Activated CD8-positive, alpha-beta memory T cell treated with anti-CD3 and anti-CD28 coated beads for 48 hours (primary cell): Measurements from ENCODE around the gene ZNF300.
A peak's percentile ranks its signal among the peaks of the same experiment; 100 is the strongest.
"Not testable (repeated sequence)": the region's sequence is repeated elsewhere in the genome, so short reads cannot be mapped to it uniquely, and the experiment has no call there.

Experiments
- DNase-seq, 3 experiments: peaks; one replicate each; pipeline ENCODE4 v3.0.0-alpha.2; 2020; ENCODE audit warnings: low read depth in 2 of 3, low spot score in 2 of 3

Gene ZNF300

DNA sequence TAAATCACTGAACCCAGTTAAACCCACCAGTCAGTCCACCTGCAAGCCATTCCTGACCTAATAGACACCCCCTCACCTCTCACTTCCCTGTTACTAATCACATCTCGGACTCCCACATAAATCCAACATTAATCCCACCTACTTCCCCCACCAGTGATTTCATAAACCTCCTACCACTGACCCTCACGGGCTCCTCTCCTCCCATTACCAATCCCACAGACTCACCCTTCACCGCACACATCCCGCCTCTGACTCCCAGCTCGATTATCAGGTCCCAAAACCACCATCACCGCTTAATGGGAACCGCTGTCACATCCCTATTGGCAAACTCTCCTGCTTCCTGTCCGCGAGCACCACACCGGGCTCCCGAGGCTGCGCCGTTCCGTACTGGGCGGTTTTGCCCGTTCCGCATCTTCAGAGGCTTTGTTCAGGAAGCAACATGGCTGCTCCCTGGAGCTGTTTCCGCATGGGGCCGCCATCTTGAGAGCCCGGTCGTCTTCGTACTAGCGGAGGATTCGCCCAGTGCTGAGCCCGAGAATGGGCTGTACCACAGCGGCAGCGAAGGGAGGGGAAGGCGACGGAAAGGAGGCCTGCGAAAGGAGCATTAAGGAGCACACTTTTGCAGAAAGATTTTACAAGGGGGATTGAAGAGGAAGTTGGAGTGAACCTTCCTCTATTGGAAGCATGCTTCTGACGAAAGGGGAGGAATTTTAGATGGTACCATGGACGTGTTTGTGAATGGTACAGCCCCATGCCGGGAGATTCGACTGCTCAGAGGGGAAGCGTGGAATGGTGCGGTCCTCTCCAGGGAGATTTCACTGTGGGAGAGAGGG, at the start of gene ZNF300:
Gene ZNF300, minus strand, starts transcription at position 502 of the 833 bp plus-strand sequence. CDS start 1,825 bp downstream, outside the sequence.
- peak; percentile 7 to 19 (median 11) for DNase-seq

DNA sequence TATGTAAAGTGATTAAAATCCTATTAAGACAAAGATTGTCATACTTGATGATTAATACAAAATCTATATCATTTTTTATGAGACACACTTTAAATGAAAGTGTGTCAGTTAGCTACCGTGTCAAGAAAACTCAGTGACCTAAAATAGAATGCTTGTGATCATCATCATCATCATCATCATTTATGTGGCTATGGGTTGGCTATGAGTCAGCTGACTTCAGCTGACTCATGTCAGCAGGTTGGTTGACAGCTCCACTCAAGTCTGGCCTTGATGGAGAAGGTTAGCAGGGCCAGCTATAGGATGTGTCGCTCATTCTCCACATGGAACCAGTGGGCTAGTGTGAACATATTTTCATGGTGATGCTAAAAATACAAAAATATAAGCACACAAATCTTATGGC, 43.8 kb upstream of the ZNF300 start:
- DNase-seq: no peak

DNA sequence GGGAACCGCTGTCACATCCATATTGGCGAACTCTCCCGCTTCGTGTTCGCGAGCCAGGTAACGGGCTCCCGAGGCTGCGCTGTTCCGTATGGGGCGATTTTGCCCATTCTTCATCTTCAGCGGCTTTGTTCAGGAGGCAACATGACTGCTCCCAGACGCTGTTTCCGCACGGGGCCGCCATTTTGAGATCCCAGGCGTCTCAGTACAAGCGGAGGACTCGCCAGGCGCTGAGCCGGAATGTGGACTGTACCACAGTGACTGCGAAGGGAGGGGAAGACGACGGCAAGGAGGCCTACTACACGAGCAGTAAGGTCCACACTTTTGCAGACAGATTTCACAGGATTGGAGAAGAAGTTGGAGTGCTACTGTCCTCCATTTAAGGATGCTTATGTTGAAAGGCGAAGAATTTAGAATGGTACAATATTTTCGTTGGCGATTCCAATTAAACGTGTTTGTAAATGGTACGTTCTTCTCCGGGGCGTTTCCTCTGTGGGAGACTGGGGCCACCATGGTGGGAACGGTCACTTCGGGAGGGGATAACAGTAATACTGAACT, 41.6 kb upstream of the ZNF300 start:
- DNase-seq: no peak

DNA sequence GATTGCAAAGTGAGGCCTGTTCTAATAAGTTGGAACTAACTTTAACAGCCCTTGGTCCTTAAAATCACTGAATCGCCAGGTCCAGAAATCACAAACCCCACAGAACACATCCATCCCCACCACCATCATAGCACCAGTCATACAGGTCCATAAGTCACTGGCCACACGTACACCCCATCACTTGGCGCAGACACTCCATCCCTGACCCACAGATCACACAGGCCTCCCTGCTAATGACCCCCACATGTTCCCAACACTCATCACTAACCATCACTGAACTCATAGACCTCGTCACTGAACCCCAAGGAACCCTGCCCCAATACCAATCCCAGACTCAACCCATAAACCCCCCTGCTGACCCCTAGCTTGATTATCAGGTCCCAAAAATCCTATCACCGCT, 41.2 kb upstream of the ZNF300 start:
- DNase-seq: no peak

DNA sequence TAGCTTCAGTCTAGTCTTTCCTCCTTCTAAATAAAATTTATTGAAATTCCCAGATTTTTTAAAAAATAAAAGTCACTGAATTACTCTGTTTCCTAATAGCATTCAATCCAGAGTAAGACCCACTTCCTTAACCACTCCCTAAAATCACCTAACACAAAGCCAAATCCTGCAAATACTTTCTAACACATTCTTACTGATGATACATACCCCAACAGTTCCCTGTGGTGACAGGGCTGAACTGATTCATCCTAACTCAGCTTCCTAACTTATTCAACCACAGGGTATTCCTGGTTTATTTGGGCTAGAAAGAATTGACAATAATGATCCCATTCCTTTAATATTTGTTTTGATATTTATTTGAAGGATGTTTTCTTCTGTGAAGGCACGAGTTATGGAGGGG, 40.7 kb upstream of the ZNF300 start:
- no peak for DNase-seq

DNA sequence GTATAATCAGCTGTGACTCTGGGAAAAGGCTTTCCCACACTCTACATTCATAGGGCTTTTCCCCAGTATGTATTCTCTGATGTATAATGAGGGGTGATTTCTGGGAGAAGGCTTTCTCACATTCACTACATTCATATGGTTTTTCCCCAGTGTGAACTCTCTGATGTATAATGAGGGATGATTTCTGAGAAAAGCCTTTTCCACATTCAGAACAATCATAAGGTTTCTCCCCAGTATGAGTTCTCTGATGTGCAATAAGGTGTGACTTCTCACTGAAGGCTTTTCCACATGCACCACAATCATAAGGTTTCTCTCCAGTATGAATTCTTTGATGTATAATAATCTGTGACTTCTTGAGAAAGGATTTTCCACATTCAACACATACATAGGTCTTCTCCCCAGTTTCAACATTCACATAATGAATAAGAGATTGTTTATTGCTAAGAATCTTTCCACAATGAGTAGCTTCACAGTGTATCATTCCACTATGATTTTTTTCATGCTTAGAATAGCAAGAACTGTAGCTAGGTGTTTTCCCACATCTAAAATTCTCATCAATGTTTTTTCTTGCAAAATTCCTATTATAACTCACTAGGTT, 26.7 kb upstream of the ZNF300 start:
- no peak for DNase-seq

DNA sequence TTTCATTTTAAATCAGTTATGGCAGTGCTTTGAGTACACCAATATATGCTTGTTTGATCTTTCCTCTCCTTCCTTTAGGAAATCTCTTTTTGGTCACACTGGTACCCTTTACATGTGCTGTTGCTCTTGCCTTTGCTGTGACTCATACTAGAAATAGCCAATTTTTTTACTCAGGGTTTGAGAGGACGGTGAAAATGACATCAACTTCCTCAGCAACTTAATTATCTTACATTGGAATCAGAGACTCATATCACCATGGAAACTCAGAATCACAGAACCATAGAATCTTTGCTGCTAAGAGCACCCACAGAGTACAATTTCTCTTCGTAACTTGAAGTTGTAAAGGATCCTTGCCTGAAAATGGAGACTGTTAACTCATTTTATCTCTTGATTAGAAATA, 13.8 kb upstream of the ZNF300 start:
- no peak for DNase-seq

DNA sequence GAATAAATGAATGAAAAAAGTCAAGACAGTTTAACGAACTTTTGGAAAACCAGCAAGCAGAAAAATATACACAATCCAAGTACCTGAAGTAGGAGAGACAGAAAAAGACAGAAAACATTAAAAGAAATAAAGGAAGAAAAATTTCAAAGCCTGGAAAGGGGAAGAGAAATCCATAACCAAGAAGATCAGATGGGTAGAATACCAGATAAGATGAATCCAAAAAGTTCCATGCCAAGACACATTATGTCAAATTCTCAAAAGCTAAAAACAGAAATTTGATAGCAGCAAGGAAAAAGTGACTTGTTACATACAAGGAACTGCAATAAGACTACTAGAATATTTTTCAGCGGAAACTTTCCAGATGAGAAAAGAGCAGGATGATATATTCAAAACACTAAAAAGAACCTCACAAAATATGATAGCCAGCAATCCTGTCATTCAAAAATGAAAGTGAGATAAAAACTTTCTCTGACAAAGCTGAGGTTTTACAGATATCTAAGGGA, 7.6 kb upstream of the ZNF300 start:
- no peak for DNase-seq

DNA sequence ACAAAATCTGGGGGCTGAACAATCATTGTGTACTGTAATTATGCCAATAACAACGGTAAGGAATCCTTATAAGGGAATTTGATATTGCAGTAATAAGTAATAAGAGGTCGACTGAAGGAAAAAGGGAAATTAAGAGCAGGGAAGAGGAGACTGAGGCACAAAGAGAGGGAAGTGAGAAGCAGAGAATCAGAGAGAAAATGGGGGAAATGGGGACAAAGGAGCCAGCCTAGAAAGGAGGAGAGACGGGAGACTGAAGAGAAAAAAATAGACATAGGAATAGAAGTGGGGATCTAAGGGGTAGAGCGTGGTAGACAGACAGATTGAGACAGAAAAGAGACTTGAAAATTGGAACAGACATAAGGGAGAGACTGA, 518 bp upstream of the ZNF300 start:
- DNase-seq: no peak

DNA sequence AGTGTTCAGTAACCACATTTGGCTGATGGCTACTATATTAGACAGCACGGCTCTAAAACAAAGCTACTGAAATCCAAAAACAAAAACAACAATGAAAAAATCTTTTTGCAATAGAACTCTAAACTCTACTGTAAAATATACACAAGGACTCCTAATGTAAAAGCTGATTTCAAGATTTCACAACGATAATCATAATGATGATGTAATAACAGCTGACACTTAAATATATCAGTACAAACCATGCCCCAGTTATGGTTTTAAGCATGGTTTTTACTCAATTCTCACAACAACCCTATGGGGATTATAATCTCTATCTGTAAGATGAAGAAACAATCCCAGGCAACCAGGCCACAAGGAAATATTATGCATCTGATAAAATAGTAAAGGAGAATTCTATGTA, 3.3 kb downstream of the ZNF300 start:
- no peak for DNase-seq

DNA sequence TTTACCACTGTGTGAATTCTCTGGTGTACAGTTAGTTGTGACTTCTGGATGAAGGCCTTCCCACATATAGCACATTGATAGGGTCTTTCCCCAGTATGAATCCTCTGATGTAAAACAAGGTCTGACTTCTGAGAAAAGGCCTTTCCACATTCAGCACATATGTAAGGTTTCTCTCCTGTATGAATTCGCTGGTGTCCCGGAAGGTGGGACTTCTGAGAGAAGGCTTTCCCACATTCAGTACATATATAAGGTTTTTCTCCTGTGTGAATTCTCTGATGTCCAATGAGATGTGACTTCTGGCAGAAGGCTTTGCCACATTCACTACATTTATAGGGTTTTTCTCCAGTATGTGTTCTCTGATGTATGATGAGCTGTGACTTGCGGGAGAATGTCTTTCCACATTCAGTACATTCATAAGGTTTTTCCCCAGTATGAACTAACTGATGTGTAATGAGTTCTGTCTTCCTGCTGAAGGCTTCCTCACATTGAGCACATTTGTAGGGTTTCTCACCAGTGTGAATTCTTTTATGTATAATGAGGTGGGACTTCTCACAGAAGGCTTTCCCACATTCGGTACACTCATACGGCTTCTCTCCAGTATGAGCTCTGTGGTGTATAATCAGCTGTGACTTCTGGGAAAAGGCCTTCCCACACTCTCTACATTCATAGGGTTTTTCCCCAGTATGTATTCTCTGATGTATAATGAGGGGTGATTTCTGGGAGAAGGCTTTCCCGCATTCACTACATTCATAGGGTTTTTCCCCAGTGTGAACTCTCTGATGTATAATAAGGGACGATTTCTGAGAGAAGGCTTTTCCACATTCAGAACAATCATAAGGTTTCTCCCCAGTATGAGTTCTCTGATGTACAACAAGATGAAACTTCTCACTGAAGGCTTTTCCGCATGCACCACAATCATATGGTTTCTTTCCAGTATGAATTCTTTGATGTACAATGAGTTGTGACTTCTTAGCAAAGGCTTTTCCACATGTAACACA, 9.1 kb downstream of the ZNF300 start:
- DNase-seq: no peak

DNA sequence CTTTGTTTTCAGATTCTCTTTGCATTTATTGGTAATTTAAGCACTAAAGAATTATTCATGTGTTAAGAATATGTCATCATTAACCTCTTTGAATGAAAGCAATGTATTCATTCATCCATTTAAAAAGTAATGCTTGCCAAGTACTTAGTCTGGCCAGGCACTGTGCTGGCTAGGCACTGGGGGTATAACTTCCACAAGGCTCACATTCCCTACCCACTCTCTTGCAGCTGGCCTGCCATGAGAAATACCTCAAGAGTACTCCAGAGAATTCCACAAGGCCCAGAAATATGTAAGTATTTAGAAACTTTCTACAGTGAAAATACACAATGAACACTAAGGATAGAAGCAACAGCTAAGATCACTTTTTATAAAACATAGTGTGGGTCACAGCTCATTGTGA, 25.4 kb downstream of the ZNF300 start:
- DNase-seq: no peak

DNA sequence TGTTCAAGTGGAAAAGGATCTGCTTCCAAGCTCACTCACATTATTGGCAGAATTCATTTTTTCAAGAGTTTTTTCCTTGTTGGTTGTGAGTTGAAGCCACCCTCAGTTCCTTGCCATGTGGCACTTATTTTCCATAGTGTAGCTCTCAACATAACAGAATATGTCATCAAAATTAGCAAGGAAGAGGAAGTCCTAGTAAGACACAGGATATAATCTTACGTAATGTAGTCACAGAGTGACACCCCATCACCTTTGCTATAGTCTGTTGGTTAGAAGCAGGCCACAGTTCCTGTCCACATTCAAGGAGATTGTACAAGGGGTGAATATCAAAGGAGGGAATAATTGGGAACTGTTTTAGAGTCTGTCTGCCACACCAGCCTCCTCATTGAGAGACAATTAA, 42.7 kb downstream of the ZNF300 start:
- no peak for DNase-seq

DNA sequence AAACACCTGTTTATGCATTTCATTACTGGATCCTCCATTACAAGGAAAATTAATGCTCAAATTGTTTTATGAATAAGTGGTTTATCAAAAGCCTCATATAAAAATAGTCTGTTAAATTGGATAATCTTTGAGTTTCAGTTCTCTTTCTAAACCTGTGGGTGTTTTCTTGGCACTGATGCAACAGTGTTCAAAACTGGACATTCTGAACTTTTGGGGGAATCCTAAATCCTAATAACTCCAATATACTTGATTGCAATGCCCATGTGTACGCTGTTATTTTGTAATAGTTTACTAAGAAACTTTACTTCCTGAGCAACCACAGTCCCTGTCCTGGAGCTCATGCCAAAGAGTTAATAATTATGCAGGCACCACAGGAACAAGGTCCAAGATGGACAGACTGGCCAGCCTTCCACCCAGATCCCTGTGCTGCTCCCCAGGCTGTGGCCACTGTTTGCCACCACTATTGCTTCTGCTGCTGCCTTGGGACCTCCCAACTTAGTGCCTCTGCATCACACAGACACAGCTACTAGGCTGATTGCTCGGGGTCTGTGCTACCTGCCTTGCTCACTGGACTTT, 44.4 kb downstream of the ZNF300 start:
- DNase-seq: no peak

DNA sequence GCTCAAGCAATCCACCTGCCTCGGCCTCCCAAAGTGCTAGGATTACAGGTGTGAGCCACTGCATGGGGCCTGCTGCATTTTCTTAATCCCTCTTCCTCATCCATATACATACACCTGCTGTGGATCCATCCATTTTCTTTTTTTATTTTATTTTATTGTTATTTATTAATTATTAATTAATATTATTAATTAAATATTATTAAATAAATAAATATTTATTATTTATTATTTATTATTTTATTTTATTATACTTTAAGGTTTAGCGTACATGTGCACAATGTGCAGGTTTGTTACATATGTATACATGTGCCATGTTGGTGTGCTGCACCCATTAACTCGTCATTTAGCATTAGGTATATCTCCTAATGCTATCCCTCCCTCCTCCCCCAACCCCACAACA, 48.1 kb downstream of the ZNF300 start:
- DNase-seq: not testable (repeated sequence)

DNA sequence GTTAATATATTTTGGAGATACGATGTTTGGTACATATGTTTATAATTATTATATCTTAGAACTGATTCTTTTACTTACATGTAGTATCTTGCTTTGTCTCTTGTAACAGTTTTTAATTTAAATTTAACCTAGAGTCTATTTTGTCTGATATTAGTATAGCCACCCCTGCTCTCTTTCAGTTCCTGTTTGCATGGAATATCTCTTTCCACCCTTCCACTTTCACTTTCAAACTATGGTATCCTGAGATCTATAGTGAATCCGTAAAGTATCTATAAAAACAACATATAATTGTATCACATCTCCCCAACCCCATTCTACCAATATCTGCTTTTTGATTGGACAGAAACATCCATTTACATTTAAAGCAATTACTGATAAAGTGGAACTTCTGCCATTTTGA, 51.2 kb downstream of the ZNF300 start:
- no peak for DNase-seq

DNA sequence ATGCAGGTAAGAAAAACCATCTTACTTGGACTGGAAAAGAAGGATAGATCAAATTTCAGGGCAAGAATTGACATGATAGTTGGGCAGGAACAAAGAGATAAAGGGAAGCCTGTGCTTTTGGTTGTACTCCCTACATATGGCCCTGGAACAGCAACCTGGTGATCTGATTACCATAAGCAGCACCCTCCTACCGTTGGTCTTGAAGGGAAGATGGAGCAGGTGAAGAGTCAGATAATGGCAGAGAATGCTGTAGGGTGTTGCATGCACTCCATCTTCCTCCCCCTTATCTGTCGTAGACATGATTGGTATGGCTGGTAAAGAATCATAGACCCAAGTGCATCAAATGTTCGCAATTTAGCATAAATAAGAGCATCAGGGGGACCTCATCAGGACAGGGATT, 53.7 kb downstream of the ZNF300 start:
- DNase-seq: no peak

DNA sequence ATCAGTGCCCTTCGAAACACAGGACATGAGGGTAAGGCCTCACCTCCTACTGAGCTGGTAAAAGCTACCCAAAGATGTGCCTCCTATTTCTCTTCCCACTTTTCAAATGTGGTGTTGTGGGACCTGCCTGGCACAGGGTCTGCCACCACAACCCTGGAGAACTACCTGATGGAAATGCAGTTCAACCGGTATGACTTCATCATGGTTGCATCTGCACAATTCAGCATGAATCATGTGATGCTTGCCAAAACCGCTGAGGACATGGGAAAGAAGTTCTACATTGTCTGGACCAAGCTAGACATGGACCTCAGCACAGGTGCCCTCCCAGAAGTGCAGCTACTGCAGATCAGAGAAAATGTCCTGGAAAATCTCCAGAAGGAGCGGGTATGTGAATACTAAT, 56.5 kb downstream of the ZNF300 start:
- no peak for DNase-seq

DNA sequence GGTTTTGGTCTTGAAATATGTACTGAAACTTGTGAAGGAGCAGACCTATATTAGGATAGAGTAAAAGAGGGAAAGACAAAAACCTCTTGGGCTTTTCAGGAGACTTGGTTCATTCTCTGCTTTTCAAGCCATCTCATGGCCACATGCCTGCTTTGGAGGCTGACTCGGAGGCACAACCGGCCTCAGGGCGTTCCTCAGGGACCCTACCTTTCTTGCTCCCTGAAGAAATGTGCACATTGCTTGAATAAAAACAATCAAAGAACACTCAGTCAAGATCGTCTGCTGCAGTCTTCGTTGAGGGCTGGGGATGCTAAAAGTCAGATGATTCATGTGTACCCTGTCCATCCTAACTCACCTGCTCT, 57.5 kb downstream of the ZNF300 start:
- no peak for DNase-seq

DNA sequence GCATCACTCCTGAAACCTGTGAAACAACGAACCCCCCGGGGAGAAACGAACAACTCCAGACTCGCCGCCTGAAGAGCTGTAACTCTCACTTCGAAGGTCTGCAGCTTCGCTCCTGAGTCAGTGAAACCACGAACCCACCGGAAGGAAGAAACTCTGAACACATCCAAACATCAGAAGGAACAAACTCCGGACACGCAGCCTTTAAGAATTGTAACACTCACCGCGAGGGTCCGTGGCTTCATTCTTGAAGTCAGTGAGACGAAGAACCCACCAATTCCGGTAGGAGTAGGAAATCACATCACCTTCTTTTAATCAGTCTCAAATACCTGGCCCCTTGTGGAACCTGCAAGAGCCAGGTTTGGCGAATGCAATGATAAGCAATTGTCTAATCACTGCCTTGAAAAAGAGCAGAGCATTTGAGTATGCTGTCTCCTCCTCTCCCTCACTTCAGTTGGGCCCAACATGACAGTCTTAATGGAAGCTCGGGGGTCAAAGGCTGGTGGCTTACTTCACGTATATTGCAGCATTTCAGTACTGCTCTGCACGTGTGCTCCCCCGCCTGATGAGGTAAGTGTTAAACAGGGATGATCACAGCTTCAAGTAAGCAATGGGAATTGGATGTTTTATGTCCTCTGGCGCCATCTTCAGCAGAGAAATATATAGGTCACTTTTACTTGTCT, 58.0 kb downstream of the ZNF300 start:
- DNase-seq: peak in 1 of 3 experiments; percentile 30
